Heart right ventricle (tissue), 16 donors: ENCODE measurements around the gene UTP18. TPM values are rescaled to one million over a fixed set of nuclear protein-coding genes. Genes with fewer than 3 reads are reported as not detected.

Source experiments
- ATAC-seq, 8 donors: fragments of 200-7000 bp; cut with Tn5 transposase; one replicate each; pipeline ENCODE4 v1.9.1; 2020; ENCODE audit warnings: mild to moderate bottlenecking in 8 of 8, moderate library complexity in 8 of 8, moderate number of reproducible peaks in 1 of 8
- DNase-seq, 2 donors: peaks; one replicate each; pipeline ENCODE4 v3.0.0-alpha.2; 2020
- H3K27ac ChIP-seq, 10 donors: fragments of 200-600 bp; sonication (generic) in 2 of 10; one replicate each; pipeline versions ENCODE4 v1.5.0 to v1.8.0; 2020 to 2022; ENCODE audit warnings: mild to moderate bottlenecking in 3 of 10
- H3K27me3 ChIP-seq, 7 donors: fragments of 200-600 bp; one replicate each; pipeline ENCODE4 v1.8.0; 2021 to 2022; ENCODE audit warnings: mild to moderate bottlenecking in 2 of 7
- H3K36me3 ChIP-seq, 9 donors: fragments of 200-600 bp; sonication (generic) in 1 of 9; one replicate each; pipeline versions ENCODE4 v1.5.0 to v1.8.0; 2020 to 2022; ENCODE audit warnings: mild to moderate bottlenecking in 2 of 9
- H3K4me1 ChIP-seq, 9 donors: fragments of 200-600 bp; sonication (generic) in 1 of 9; one replicate each; pipeline versions ENCODE4 v1.5.0 to v1.8.0; 2020 to 2022; ENCODE audit warnings: mild to moderate bottlenecking in 4 of 9
- H3K4me3 ChIP-seq, 10 donors: fragments of 200-600 bp; sonication (generic) in 2 of 10; one replicate each; pipeline versions ENCODE4 v1.5.0 to v1.8.0; 2020 to 2022; ENCODE audit warnings: mild to moderate bottlenecking in 7 of 10, moderate library complexity in 2 of 10
- H3K9me3 ChIP-seq, 11 donors: fragments of 200-600 bp in 10 of 11; sonication (generic) in 2 of 11; one replicate each; pipeline versions ENCODE4 v1.5.0 to v1.8.0; 2013 to 2022; ENCODE audit warnings: mild to moderate bottlenecking in 2 of 11, control low read depth in 1 of 11, moderate library complexity in 1 of 11
- WGBS, 2 donors: extraction: QIAGEN DNeasy Blood & Tissue Kit; methylation state at CpG; one replicate each; pipeline ENCODE4 v1.1.7; 2013; ENCODE audit warnings: inconsistent platforms in 1 of 2; 5-methylcytosine and 5-hydroxymethylcytosine counted together
- intact Hi-C, 10 donors: fragments of 100-400 bp; cut with DNase I; formaldehyde crosslinking; loops; one replicate each; pipeline versions ENCODE4 v1.11.1 to v1.14.2; 2022
- polyA plus RNA-seq, 2 donors: library from polyadenylated mRNA; stranded (reverse); fragments of 200-250 nt; gene quantifications; one replicate each; pipeline ENCODE4 v1.2.3, GENCODE V29; 2013
- total RNA-seq, 10 donors: library from RNA; stranded (reverse); fragmentation: NEBNext Ultra II Directional in 3 of 10; extraction: Animal tissue kit (Norgen Biotek cat#: 25700) in 3 of 10; gene quantifications; one replicate each; pipeline versions ENCODE4 v1.2.1 to v1.2.4, GENCODE V29; 2021 to 2023
- TF ChIP-seq, protein P1 (sequence below), 9 donors: fragments of 200-600 bp; sonication (generic) in 2 of 9; IDR thresholded peaks; one replicate each; pipeline versions ENCODE4 v1.5.0 to v1.8.0; 2021 to 2022; ENCODE audit warnings: antibody characterized with exemption in 9 of 9, mild to moderate bottlenecking in 5 of 9, moderate library complexity in 1 of 9
- donor health status: Arrhythmogenic right ventricular cardiomyopathy.
- donor health status: ischemic (EF 13 %, LVEDD 7.1; RV severe dilation, severe dysfunction).
- donor health status: healthy with polysubstance abuse.
- donor health status: DM: no; HTN: yes; CAD: no.
- donor health status: DM: no; HTN: no; CAD: no.
- donor health status: ischemic (EF 25% LVEDD 6.9; RV normal size, moderate dysfunction).
- donor health status: ischemic (EF 25% LVEDD 5.7; RV mildly dilated, moderate dysfunction).
- donor health status: healthy.
- donor health status: DM: yes; HTN: yes; CAD: no.
- donor health status: Ischemic cardiomyopathy.
- donor health status: ischemic (EF 35%, LVEDD 5.7; RV mildly dilated, moderate dysfunction).
- donor health status: nonischemic (EF 11% LVEDD 7.7; RV severe dilation, severe dysfunction).
- donor health status: DM: yes; HTN: yes; CAD: no.
- donor health status: PGD.
- donor health status: ischemic (EF 29% LVEDD 5.4; RV normal size, mild dysfunction).
- donor health status: nonischemic (EF 23%, LVEDD 6.1; RV moderate dilation, normal function).

UTP18 gene
- total and polyA plus RNA-seq, 12 donors, result 4.8 to 13.4 (median 8.1) TPM

DNA sequence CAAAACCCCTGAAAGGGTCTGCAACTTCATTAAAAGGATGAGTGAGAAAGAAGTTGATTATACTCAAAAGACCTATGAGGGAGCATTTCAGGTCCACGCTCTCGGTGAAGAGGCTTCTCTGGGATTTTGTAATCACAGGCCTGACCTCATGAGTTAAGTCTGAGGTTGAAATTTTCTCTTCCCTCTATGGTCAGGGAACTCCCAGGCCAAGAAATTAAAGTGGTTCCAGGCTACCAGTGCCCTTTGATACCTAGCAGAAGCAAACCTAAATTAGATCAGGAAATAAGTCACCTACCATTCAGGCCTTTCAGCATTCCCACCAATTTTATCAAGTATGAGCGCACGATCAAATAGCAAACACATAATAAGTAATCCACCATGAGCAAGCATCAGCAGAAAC is 28.3 kb upstream of the UTP18 start:
- peak in 1 of 8 donors; percentile 65 for ATAC-seq
- WGBS, 2 donors, result 85 to 86% methylated on average over 4 of the region's 4 CpGs
- intact Hi-C loops, result no loop called here

DNA sequence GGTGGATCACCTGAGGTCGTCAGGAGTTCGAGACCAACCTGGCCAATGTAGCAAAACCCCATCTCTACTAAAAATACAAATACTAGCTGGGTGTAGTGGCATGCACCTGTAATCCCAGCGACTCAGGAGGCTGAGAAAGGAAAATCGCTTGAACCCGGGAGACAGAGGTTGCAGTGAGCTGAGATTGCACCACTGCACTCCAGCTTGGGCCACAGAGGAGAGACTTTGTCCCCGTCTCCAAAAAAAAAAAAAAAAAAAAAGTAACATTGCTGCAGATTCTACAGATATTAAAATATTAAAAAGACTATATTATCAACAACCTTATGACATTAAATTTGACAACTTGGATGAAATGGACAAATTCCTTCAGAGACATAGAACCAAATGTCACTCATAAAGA is 26.2 kb upstream of the UTP18 start:
- H3K27ac ChIP-seq, result no peak overlapping the region
- peaks cover 0 to 10% (median 0%) of the 10 kb centered on the region in 9 donors for H3K36me3 ChIP-seq
- ATAC-seq, result no peak
- peaks cover 0 to 9% (median 0%) of the 10 kb centered on the region in 11 donors for H3K9me3 ChIP-seq
- peaks cover 0 to 32% (median 4%) of the 10 kb centered on the region in 9 donors for H3K4me1 ChIP-seq
- H3K4me3 ChIP-seq, result no peak overlapping the region
- DNase-seq, result no peak
- TF ChIP-seq, protein P1, sequence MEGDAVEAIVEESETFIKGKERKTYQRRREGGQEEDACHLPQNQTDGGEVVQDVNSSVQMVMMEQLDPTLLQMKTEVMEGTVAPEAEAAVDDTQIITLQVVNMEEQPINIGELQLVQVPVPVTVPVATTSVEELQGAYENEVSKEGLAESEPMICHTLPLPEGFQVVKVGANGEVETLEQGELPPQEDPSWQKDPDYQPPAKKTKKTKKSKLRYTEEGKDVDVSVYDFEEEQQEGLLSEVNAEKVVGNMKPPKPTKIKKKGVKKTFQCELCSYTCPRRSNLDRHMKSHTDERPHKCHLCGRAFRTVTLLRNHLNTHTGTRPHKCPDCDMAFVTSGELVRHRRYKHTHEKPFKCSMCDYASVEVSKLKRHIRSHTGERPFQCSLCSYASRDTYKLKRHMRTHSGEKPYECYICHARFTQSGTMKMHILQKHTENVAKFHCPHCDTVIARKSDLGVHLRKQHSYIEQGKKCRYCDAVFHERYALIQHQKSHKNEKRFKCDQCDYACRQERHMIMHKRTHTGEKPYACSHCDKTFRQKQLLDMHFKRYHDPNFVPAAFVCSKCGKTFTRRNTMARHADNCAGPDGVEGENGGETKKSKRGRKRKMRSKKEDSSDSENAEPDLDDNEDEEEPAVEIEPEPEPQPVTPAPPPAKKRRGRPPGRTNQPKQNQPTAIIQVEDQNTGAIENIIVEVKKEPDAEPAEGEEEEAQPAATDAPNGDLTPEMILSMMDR (IDR thresholded peaks at IDR 0.05), result no peak
- 82 to 97% methylated on average over 6 of the region's 6 CpGs for WGBS, 2 donors
- intact Hi-C loops, result no loop called here
- H3K27me3 ChIP-seq, result no peaks in the 10 kb centered on the region

More for the DNA sequence above, 28.3 kb upstream of the UTP18 start:
- Histone ChIP-seq H3K27me3 (no peaks in the 10 kb centered on the region), H3K9me3 (peaks cover 0 to 9% (median 0%) of the 10 kb centered on the region in 11 donors), H3K27ac (no peak overlapping the region), H3K4me3 (no peak overlapping the region), H3K36me3 (peaks cover 0 to 10% (median 0%) of the 10 kb centered on the region in 9 donors), H3K4me1 (peaks cover 0 to 32% (median 4%) of the 10 kb centered on the region in 9 donors)
- DNase-seq, result no peak
- TF ChIP-seq, protein P1 (IDR thresholded peaks at IDR 0.05), result no peak

- no peak overlapping the region for H3K27ac ChIP-seq
- TF ChIP-seq, protein P1 (IDR thresholded peaks at IDR 0.05), result no peak
- ATAC-seq (no peak), DNase-seq (no peak)
- WGBS, 2 donors, result 79 to 83% methylated on average over 6 of the region's 6 CpGs
- H3K4me3 ChIP-seq, result no peak overlapping the region
- intact Hi-C loops, result no loop called here
- H3K9me3 ChIP-seq, result peaks cover 0 to 9% (median 0%) of the 10 kb centered on the region in 11 donors
- peaks cover 0 to 10% (median 0%) of the 10 kb centered on the region in 9 donors for H3K36me3 ChIP-seq
- peaks cover 0 to 5% (median 0%) of the 10 kb centered on the region in 9 donors for H3K4me1 ChIP-seq
- no peaks in the 10 kb centered on the region for H3K27me3 ChIP-seq
Measured at GRCh38 chr17:51238255-51238887, 22.0 kb upstream of the UTP18 start.

GRCh38 chr17:51240275-51240674 is 20.1 kb upstream of the UTP18 start:
- DNase-seq, result no peak
- Histone ChIP-seq H3K9me3 (peaks cover 0 to 6% (median 0%) of the 10 kb centered on the region in 11 donors), H3K27ac (no peak overlapping the region), H3K4me1 (peaks cover 0 to 5% (median 0%) of the 10 kb centered on the region in 9 donors), H3K4me3 (no peak overlapping the region), H3K36me3 (peaks cover 0 to 10% (median 0%) of the 10 kb centered on the region in 9 donors), H3K27me3 (no peaks in the 10 kb centered on the region)
- TF ChIP-seq, protein P1 (IDR thresholded peaks at IDR 0.05), result no peak
- WGBS, 2 donors, result 70 to 71% methylated on average over 2 of the region's 2 CpGs
- ATAC-seq, result no peak
- intact Hi-C loops, result no loop called here
